ENCODE results near the gene GATB.

Gene GATB

GRCh38 chr4:151652841-151653547 is 107.8 kb downstream of the GATB start:
- no peak for DNase-seq (ENCODE audit: low read depth in 2 of 2)

- no peak for DNase-seq (ENCODE audit: low read depth in 2 of 2)
These were observed 109.3 kb downstream of the GATB start for GRCh38 chr4:151651496-151651895.

- no peak for DNase-seq (ENCODE audit: low read depth in 2 of 2)
These were observed 111.3 kb downstream of the GATB start for GRCh38 chr4:151649479-151649878.

GRCh38 chr4:151646322-151646721 is 114.5 kb downstream of the GATB start:
- no peak for DNase-seq (ENCODE audit: low read depth in 2 of 2)

GRCh38 chr4:151644622-151645021 is 116.2 kb downstream of the GATB start:
- DNase-seq (ENCODE audit: low read depth in 2 of 2) = no peak

- DNase-seq (ENCODE audit: low read depth in 2 of 2) = no peak
These were observed 117.2 kb downstream of the GATB start for GRCh38 chr4:151643564-151643963.

GRCh38 chr4:151641983-151642382 is 118.8 kb downstream of the GATB start:
- no peak for DNase-seq (ENCODE audit: low read depth in 2 of 2)

GRCh38 chr4:151641167-151641566 is 119.6 kb downstream of the GATB start:
- no peak for DNase-seq (ENCODE audit: low read depth in 2 of 2)

GRCh38 chr4:151640381-151640780 is 120.4 kb downstream of the GATB start:
- no peak for DNase-seq (ENCODE audit: low read depth in 2 of 2)

GRCh38 chr4:151638295-151638858 is 122.4 kb downstream of the GATB start:
- DNase-seq (ENCODE audit: low read depth in 2 of 2) = no peak

GRCh38 chr4:151631349-151631748 is 129.5 kb downstream of the GATB start:
- DNase-seq (ENCODE audit: low read depth in 2 of 2) = no peak

GRCh38 chr4:151629097-151629783 is 131.6 kb downstream of the GATB start:
- no peak for DNase-seq (ENCODE audit: low read depth in 2 of 2)

GRCh38 chr4:151628001-151628608 is 132.7 kb downstream of the GATB start:
- no peak for DNase-seq (ENCODE audit: low read depth in 2 of 2)

GRCh38 chr4:151627491-151627890 is 133.3 kb downstream of the GATB start:
- DNase-seq (ENCODE audit: low read depth in 2 of 2) = no peak

GRCh38 chr4:151626751-151627150 is 134.1 kb downstream of the GATB start:
- DNase-seq (ENCODE audit: low read depth in 2 of 2) = no peak

- no peak for DNase-seq (ENCODE audit: low read depth in 2 of 2)
These were observed 134.6 kb downstream of the GATB start for GRCh38 chr4:151626228-151626627.

- DNase-seq (ENCODE audit: low read depth in 2 of 2) = no peak
These were observed 135.9 kb downstream of the GATB start for GRCh38 chr4:151624626-151625565.
